DMS79 treated with DMSO at 0.1 percent for 48 hours (cell line): ENCODE results near the gene NUP214.
"Not testable (repeated sequence)": the region's sequence is repeated elsewhere in the genome, so short reads cannot be mapped to it uniquely, and the experiment has no call there.

ENCODE experiments used
- DNase-seq: peaks from one replicate; lab custom pipeline; 2025; lab: John Stamatoyannopoulos, UW

Gene NUP214

GRCh38 chr9:131259916-131260597 lies 134.7 kb downstream of the NUP214 start:
- no peak for DNase-seq

- no peak for DNase-seq
Observed at GRCh38 chr9:131260751-131261452, 135.5 kb downstream of the NUP214 start.

GRCh38 chr9:131262327-131263032 lies 137.1 kb downstream of the NUP214 start:
- DNase-seq, result no peak

GRCh38 chr9:131263033-131263343 lies 137.6 kb downstream of the NUP214 start:
- not testable (repeated sequence) for DNase-seq

GRCh38 chr9:131263701-131264100 lies 138.3 kb downstream of the NUP214 start:
- DNase-seq, result no peak

- DNase-seq, result no peak
Observed at GRCh38 chr9:131264231-131264630, 138.8 kb downstream of the NUP214 start.

- peak; percentile 24 for DNase-seq
Observed at GRCh38 chr9:131266266-131267229, 141.2 kb downstream of the NUP214 start.

- DNase-seq, result no peak
Observed at GRCh38 chr9:131270171-131271015, 145.0 kb downstream of the NUP214 start.

- not testable (repeated sequence) for DNase-seq
Observed at GRCh38 chr9:131271016-131271273, 145.6 kb downstream of the NUP214 start.

- no peak for DNase-seq
Observed at GRCh38 chr9:131271506-131271931, 146.1 kb downstream of the NUP214 start.

GRCh38 chr9:131272212-131272611 lies 146.8 kb downstream of the NUP214 start:
- DNase-seq, result no peak

- DNase-seq, result no peak
Observed at GRCh38 chr9:131273146-131273855, 147.9 kb downstream of the NUP214 start.

GRCh38 chr9:131273856-131274673 lies 148.7 kb downstream of the NUP214 start:
- DNase-seq, result no peak

- DNase-seq, result no peak
Observed at GRCh38 chr9:131274674-131275331, 149.4 kb downstream of the NUP214 start.

GRCh38 chr9:131275332-131276093 lies 150.1 kb downstream of the NUP214 start:
- DNase-seq, result no peak

- no peak for DNase-seq
Observed at GRCh38 chr9:131276094-131276888, 150.9 kb downstream of the NUP214 start, which contains the start of gene FAM78A. TSS of gene FAM78A (minus strand) at chr9:131276510. CDS start at chr9:131276179, 331 bp downstream.

- DNase-seq, result no peak
Observed at GRCh38 chr9:131276891-131277286, 151.5 kb downstream of the NUP214 start.
